PC-3 (cell line): ENCODE data around the gene CCDC196. TPM values are rescaled to one million over a fixed set of nuclear protein-coding genes. Genes with fewer than 3 reads are reported as not detected.

Experiments
- ATAC-seq: fragments of 200-7000 bp; cut with Tn5 transposase; 2 replicates; pipeline ENCODE4 v1.9.1; 2020; ENCODE audit warnings: mild to moderate bottlenecking, moderate library complexity
- BruUV-seq: library from RNA; stranded (reverse); fragments of 400-500 nt; replicated peaks from 2 replicates; lab custom pipeline; 2021; lab: Mats Ljungman, UMichigan
- CTCF ChIA-PET: fragments of 300-600 bp; sonication (Branson Sonifier 250); formaldehyde crosslinking; loops from one replicate; lab custom pipeline; 2022; ENCODE audit warnings: antibody characterized with exemption; lab: Charles Lee
- POLR2A ChIA-PET: fragments of 300-600 bp; sonication (Branson Sonifier 250); formaldehyde crosslinking; loops from one replicate; lab custom pipeline; 2022; ENCODE audit warnings: antibody characterized with exemption; ENCODE audit not compliant: unreplicated experiment; lab: Charles Lee
- DNase-seq: peaks from one replicate; pipeline ENCODE4 v3.0.0-alpha.2; 2015
- H2AFZ ChIP-seq: fragments of 300-600 bp; sonication (generic); 2 replicates; pipeline ENCODE4 v1.6.0; 2016; ENCODE audit warnings: antibody characterized with exemption, low read length
- H3F3A ChIP-seq: fragments of 300-600 bp; sonication (generic); one replicate; pipeline ENCODE4 v1.6.0; 2017; ENCODE audit warnings: antibody characterized with exemption, low read length, control low read depth, mild to moderate bottlenecking; ENCODE audit not compliant: unreplicated experiment
- H3K27ac ChIP-seq: fragments of 300-600 bp; sonication (generic); 2 replicates; pipeline ENCODE4 v1.5.1; 2016; ENCODE audit warnings: mild to moderate bottlenecking, low read length
- H3K27me3 ChIP-seq: fragments of 300-600 bp; sonication (generic); 2 replicates; pipeline ENCODE4 v1.6.1; 2016; ENCODE audit warnings: low read length, mixed read lengths
- H3K36me3 ChIP-seq: fragments of 300-600 bp; sonication (generic); 2 replicates; pipeline ENCODE4 v1.6.1; 2016; ENCODE audit warnings: low read depth, mixed run types, low read length, mixed read lengths
- H3K4me1 ChIP-seq: fragments of 300-600 bp; sonication (generic); 2 replicates; pipeline ENCODE4 v1.5.1; 2016; ENCODE audit warnings: low read length; ENCODE audit not compliant: insufficient read depth
- H3K4me2 ChIP-seq: fragments of 300-600 bp; sonication (generic); 2 replicates; pipeline ENCODE4 v1.6.0; 2016; ENCODE audit warnings: low read length
- H3K4me3 ChIP-seq: fragments of 300-600 bp; sonication (generic); 2 replicates; pipeline ENCODE4 v1.5.1; 2016; ENCODE audit warnings: mild to moderate bottlenecking, low read length, mixed read lengths
- H3K79me2 ChIP-seq: fragments of 300-600 bp; sonication (generic); 2 replicates; pipeline ENCODE4 v1.6.1; 2017; ENCODE audit warnings: low read length, mixed read lengths
- H3K9ac ChIP-seq: fragments of 300-600 bp; sonication (generic); 2 replicates; pipeline ENCODE4 v1.6.0; 2016; ENCODE audit warnings: mild to moderate bottlenecking, low read length
- H3K9me2 ChIP-seq: fragments of 300-600 bp; sonication (generic); replicated peaks from 2 replicates; pipeline ENCODE4 v1.6.1; 2016; ENCODE audit warnings: mixed run types, low read length, mixed read lengths
- H3K9me3 ChIP-seq: fragments of 300-600 bp; sonication (generic); 2 replicates; pipeline ENCODE4 v1.6.1; 2016; ENCODE audit warnings: low read length, mixed read lengths
- H4K20me1 ChIP-seq: fragments of 300-600 bp; sonication (generic); 2 replicates; pipeline ENCODE4 v1.6.1; 2016; ENCODE audit warnings: low read length, mixed read lengths
- CTCF ChIP-seq: fragments of 300-600 bp; sonication (generic); conservative IDR thresholded peaks from 2 replicates; pipeline ENCODE4 v1.5.1; 2017; ENCODE audit warnings: antibody characterized with exemption, low read depth, mild to moderate bottlenecking, low read length
- EZH2 ChIP-seq: fragments of 300-600 bp; sonication (generic); IDR thresholded peaks from one replicate; pipeline ENCODE4 v1.6.1; 2017; ENCODE audit warnings: antibody characterized with exemption, mild to moderate bottlenecking, low read length; ENCODE audit not compliant: unreplicated experiment
- EZH2phosphoT487 ChIP-seq: fragments of 300-600 bp; sonication (generic); IDR thresholded peaks from 2 replicates; pipeline ENCODE4 v1.6.1; 2018; ENCODE audit warnings: mild to moderate bottlenecking, antibody characterized with exemption, low read length, borderline replicate concordance
- intact Hi-C: fragments of 100-400 bp; cut with micrococcal nuclease; formaldehyde crosslinking; loops from 2 replicates; pipeline ENCODE4 v1.9.0; 2023
- total RNA-seq: library from RNA; depleted of rRNA; stranded (reverse); fragments of >200 nt; gene quantifications from 2 replicates; pipeline ENCODE4 v1.2.3, GENCODE V29; 2014

CCDC196 gene
- total RNA-seq, 1 experiment from 2014 or later = not detected

DNA sequence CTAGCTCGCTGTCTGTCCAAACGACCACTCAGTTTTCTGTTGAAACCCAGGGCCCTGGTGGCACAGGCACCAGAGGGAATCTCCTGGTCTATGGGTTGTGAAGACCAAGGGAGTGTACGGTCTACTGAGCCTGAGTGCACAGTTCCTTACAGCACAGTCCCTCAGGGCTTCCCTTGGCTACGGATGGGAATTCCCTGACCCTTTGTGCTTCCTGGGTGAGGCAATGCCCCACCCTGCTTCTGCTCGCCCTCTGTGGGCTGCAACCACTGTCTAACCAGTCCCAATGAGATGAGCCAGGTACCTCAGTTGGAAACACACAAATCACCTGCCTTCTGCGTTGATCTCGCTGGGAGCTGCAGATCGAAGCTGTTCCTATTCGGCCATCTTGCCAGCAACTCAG is 44.4 kb downstream of the CCDC196 start:
- no TSS peak for BruUV-seq

GRCh38 chr14:66539034-66539433 is 52.9 kb downstream of the CCDC196 start:
- ATAC-seq = no peak
- H3K4me2 ChIP-seq = no peak overlapping the region
- no peaks in the 10 kb centered on the region for H3K27me3 ChIP-seq
- H3K9me2 ChIP-seq = no peaks in the 10 kb centered on the region
- no TSS peak for BruUV-seq
- H3K4me1 ChIP-seq = no peaks in the 10 kb centered on the region
- H3F3A ChIP-seq = no peaks in the 10 kb centered on the region
- TF ChIP-seq CTCF (no peak), EZH2 (no peak), EZH2phosphoT487 (no peak)
- no peak overlapping the region for H2AFZ ChIP-seq
- CTCF ChIA-PET = no interaction called here
- H3K9ac ChIP-seq = no peak overlapping the region
- H3K36me3 ChIP-seq = no peaks in the 10 kb centered on the region
- H3K79me2 ChIP-seq = peaks cover 95% of the 10 kb centered on the region
- H4K20me1 ChIP-seq = peaks cover 9% of the 10 kb centered on the region; the same call in 1 of the 2 replicates
- no peak overlapping the region for H3K27ac ChIP-seq
- intact Hi-C loops = no loop called here
- H3K9me3 ChIP-seq = no peaks in the 10 kb centered on the region
- no peak for DNase-seq
- POLR2A ChIA-PET = no interaction called here
- no peak overlapping the region for H3K4me3 ChIP-seq

More for the DNA sequence above, 44.4 kb downstream of the CCDC196 start:
- H3K27ac ChIP-seq = no peak overlapping the region
- H3K4me3 ChIP-seq = no peak overlapping the region
- no peaks in the 10 kb centered on the region for H3F3A ChIP-seq
- H3K9me3 ChIP-seq = no peaks in the 10 kb centered on the region
- DNase-seq (peak; percentile 16), ATAC-seq (peak; percentile 29; the same call in 1 of the 2 replicates)
- H3K9ac ChIP-seq = no peak overlapping the region
- peaks cover 97% of the 10 kb centered on the region for H3K79me2 ChIP-seq
- ChIA-PET POLR2A (interaction anchor here (0.6 kb wide), 1 partner anchor 36 kb away, joined by 4 read pairs; no protein-coding TSS in a partner anchor), CTCF (no interaction called here)
- TF ChIP-seq CTCF (no peak), EZH2phosphoT487 (no peak), EZH2 (no peak)
- H3K4me2 ChIP-seq = no peak overlapping the region
- H3K4me1 ChIP-seq = no peaks in the 10 kb centered on the region
- H3K27me3 ChIP-seq = no peaks in the 10 kb centered on the region
- no peaks in the 10 kb centered on the region for H3K9me2 ChIP-seq
- intact Hi-C loops = no loop called here
- H3K36me3 ChIP-seq = peaks cover 3% of the 10 kb centered on the region; the same call in 1 of the 2 replicates
- no peak overlapping the region for H2AFZ ChIP-seq
- H4K20me1 ChIP-seq = no peaks in the 10 kb centered on the region

DNA sequence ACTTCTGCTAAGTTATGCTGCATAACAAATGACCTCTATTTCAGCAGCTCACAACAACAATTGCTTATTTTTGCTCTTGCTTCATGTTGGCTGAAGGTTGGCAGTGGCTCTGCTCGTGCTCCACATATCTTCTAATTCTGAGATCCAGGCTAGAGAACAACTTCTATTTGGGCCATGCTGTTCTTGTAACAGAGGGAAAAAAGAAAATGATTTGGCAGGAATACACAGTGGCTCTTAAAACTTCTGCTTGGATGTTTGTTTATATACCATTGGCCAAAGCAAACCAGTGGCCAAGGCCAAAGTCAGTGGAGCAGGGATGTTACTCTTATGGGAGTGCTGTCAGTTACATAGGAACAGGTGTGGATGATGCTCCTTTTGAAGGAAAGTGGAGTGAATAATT is 53.9 kb downstream of the CCDC196 start:
- Histone ChIP-seq H3K36me3 (no peaks in the 10 kb centered on the region), H3K27me3 (no peaks in the 10 kb centered on the region), H3K79me2 (peaks cover 85% of the 10 kb centered on the region), H3K27ac (no peak overlapping the region), H3K9me2 (no peaks in the 10 kb centered on the region), H3K4me3 (no peak overlapping the region), H3K4me1 (no peaks in the 10 kb centered on the region), H3K9ac (no peak overlapping the region), H3K4me2 (no peak overlapping the region), H3F3A (no peaks in the 10 kb centered on the region), H2AFZ (no peak overlapping the region), H4K20me1 (peaks cover 9% of the 10 kb centered on the region; the same call in 1 of the 2 replicates), H3K9me3 (no peaks in the 10 kb centered on the region)
- BruUV-seq = no TSS peak
- ATAC-seq (no peak), DNase-seq (no peak)
- POLR2A ChIA-PET = no interaction called here
- no peak for TF ChIP-seq EZH2
- no peak for TF ChIP-seq CTCF
- TF ChIP-seq EZH2phosphoT487 = no peak
- intact Hi-C loops = no loop called here
- CTCF ChIA-PET = no interaction called here
